HG03439 (cell line): Measurements from ENCODE around the gene ARHGAP15.

ENCODE experiments used
- ATAC-seq: cut with Tn5 transposase; IDR thresholded peaks from one replicate; pipeline ENCODE4 v1.9.1; 2021; ENCODE audit warnings: mild to moderate bottlenecking, moderate library complexity; ENCODE audit not compliant: unreplicated experiment

ARHGAP15 gene

DNA sequence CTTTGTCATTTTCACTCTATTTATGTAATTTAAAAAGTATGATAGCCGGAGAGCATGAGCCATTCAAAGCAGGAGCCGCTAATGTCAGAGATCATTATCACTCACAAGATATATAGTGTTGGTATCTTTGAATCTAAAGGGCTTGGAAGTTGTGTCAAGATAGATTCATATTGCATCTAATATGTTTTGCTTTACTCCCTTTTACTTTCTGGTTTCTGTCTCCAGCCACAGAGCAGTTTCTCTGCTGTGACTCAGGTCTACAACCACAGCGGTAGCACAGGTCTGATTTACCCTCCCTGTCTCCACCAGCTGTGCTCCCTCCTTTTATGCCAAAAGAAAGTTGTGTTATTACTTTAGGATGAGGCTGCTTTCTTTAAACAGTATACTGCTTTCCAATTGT is 424.0 kb downstream of the ARHGAP15 start:
- no peak for ATAC-seq

DNA sequence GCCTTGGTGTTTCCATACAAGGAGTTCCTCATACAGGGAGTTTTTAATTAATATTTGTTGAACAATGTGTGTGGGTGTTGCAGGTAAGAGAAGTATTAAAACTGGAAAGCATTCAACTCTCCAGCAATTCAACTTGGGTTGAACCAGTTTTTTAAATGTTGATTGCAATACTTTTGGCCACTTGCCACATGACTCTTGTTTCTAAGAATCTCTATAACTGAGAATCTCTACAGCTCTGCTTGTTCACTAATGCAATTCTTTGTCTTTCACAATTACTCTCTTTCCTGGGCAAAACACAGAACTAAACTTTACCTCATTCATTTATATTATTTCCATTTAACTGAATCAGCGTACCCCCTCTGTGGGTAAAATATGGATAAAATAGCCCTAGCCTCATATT is 429.4 kb downstream of the ARHGAP15 start:
- ATAC-seq = no peak

DNA sequence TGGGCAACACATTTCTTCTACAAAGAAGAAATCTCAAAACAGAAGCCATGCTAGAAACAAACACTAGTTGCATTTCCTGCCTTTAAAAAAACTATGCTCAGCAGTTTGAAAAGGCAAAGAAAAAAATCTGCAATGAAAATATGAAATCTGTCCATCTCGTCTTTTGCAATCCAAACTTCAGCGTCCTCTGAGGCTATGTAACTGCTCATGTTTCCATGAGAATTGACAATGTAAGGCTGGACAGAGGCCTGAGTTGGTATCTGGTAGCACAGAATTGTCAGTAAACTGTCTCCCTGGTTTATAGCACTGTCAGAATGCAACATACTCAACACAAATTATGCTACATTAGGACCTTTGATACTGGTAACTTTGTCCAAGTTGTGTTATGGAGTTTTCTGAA is 429.9 kb downstream of the ARHGAP15 start:
- no peak for ATAC-seq

DNA sequence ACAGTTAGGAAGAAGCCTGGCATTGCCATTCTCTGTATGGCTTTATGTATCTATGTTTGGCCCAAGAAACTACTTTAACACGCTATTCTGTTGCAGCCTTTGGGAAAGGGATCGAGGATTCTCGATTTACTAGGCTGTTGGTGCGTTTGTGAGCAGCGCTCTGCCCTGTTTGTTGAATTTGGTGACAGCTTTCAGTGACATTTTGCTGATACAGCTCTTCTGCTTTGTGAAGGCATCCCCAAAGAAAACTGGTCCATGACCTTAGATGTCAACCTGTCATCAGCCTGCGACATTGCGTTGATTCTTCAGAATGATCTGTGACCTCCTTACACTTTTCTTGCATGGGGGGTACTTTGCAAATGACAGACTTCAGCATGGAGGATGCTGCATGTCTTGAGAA is 431.5 kb downstream of the ARHGAP15 start:
- ATAC-seq = no peak

DNA sequence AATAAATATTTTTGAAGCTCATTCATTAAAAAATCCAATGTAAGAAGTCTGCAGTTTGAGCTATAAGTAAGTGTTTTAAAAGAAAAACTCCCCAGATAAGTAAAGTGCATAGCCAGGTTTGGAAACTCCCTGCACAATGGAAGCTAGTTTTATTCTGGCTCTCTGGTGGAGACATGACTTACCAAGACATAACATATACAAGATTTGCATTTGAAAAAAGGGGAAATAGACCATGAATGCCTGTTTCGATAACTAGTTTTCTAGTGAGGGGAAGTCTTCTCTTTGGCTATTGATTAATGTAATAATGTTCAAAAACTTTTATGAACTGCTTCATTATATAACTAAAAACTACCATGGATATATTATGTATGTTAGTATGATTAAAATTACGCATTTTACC is 435.2 kb downstream of the ARHGAP15 start:
- ATAC-seq = no peak

DNA sequence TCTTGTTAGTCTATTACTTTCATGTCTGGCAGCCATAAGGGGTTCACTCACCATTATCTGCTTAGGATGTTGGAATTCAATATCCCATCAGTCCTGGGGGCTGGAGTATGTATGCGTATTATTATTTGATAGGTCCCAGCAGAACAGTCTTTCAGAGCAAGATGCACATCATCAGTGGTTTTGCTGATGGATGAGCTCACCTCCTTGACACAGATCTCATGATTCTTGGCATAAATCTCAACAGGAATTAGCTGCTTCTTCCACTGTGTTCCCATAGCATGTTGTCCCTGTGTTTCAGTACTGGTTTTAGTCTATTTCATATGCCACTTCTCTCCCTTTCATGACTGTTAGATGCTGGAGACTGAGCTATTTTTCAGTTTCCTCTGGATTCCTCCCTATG is 442.5 kb downstream of the ARHGAP15 start:
- no peak for ATAC-seq

DNA sequence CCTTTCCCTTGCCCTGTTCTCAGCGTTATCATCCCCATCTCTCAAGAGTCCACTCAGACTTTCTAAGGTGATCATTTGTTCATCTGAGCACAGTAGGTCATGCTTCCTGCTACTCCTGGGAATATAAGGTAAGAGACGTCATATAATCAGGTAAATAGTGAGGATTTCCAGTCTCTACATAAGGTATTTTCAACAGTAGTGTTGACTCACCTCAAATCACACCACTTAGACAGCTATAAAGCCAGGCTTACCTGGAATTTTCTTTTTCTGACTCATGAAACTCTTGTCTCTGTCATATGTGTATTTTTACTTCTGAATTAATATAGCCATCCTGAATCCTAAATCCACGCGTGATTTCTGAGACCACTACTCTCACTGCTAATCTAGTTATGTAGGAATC is 443.2 kb downstream of the ARHGAP15 start:
- no peak for ATAC-seq

DNA sequence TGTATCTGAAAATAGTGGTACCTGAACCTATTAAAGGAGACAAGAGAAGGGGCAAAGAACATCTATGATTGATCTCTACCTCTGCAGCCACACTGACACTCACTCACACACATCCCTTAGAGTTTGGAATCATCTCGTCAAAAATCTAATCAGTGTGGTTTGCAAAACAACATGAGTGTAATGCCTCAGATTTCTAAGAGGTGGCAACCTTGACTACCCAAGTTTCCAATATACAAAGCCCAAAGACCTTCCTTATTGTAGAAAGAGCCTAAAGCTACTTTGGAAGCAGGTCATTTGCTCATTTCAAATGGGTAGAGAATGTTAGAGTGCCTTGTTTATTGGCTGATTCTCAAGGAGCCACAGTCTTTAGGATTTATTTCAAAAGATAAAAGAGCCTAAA is 444.9 kb downstream of the ARHGAP15 start:
- no peak for ATAC-seq

DNA sequence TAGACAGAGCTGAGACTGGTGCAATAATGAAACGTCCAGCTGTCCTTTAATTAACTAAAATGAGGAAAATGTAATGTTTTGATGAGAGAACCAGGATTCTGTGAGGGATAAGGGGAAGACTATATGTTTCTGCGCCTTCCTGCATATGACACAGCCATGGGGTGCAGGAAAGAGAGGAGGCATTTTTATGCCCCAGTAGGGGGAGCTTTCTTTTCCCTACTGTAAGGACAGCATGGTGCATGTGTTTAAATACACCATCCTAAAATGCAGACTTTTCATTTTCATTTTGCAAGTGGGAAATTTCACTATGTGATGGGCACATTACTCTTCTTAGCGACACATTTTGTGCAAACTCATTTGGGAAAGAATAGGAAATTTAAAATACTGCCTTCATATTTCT is 446.1 kb downstream of the ARHGAP15 start:
- no peak for ATAC-seq

DNA sequence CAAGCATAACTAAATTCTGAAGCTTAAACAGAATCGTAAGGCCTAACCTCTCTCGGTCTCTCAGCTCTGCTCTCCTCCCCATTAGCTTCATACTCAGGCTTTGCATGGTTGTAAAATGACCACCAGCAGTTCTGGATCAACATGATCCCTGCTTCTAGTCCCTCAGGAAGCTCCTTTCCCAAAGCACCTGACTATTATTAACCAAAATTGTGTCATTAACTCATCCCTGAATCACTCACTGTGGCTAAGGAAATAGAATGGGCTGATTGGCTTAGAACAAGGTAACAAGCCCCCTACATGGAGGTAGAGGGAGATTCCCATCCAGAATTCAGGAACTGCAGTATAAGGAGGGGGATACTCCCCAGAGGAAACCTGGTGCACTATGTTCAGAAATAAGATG is 448.3 kb downstream of the ARHGAP15 start:
- ATAC-seq = no peak

DNA sequence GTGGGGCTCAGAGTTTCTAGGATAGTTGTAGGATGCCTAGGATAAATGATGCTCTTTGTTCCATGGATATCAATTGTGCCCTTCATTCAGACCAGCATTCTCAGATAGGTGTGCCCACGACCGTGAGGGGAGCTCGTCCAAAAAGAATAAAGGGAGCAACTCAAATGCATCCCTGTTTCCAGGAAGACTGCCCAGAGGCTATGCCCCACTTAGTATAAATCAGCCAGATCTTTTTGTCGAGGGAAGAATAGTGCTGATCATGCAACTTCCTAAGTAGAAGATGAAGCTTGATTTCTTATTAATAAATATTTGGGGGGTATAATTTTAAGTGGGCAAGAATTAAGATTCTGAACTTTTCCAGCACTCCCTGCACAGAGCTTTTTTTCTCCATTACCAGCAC is 450.2 kb downstream of the ARHGAP15 start:
- ATAC-seq = no peak

DNA sequence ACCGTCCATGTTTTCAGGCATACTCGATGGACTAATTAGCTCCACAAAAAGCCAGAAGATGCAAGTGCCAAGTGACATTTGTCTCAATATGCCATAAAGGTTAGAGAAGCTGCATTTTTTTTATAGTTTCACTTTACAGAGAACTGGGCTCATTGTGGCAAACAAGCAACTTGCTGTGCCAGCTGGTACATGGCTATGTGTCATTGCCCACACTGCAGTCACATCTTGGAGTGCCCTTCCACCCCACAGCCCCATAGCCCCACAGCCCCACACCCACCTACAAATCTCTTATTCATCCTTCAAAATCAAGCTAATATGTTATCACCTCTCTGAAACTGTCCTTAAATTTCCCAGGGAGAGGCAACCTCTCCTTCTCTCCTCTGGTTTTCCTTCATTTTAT is 451.9 kb downstream of the ARHGAP15 start:
- ATAC-seq = no peak

DNA sequence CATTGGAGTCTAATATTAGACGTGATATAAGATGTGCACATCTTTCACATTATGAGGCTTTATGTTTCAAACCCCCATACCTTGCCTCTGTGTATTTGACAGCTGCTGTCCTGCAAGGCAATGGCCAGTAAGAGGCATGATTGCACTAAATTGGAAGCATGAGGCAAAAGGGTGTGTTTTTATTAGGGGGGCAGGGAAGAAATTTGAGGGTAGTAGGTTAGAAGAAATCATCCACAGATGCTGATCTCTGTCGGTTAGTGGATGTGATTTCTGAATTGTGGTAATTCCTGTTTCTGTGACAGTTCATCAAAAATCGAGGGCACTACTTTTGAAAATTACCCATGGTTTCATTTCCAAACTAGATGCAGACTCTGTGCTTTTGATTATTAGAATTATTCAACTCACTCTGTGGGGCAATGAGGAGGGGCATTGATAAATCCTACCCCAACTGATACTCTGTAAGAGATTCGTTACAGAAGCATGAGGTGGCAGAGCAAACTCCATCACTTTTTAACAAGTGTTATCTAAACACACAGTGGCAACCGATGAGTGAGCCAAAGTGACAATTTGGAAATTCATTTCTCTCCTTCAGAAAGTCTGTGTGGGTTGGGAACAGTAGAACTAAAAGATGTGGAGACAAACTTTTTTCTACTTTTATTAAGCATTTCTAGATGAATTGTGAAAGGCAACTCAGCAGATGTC is 453.0 kb downstream of the ARHGAP15 start:
- ATAC-seq = no peak

DNA sequence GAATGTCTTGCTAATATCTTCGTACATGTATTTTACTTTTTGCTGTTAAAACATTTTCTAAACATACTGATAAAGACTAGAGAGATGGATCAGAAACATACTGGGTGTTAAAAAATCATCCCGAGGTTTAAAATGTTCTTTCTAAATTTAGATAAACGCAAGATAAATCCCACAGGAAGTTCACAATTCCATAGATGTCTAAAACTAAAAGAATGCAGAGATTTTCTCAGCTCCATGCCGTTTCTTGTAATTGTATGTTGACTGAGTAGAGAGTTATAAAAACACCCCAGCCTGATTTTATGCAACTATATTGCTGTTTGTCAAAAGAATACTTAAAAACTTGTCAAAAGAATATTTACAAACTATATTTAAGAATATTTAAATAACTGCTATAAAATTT is 455.7 kb downstream of the ARHGAP15 start:
- no peak for ATAC-seq

DNA sequence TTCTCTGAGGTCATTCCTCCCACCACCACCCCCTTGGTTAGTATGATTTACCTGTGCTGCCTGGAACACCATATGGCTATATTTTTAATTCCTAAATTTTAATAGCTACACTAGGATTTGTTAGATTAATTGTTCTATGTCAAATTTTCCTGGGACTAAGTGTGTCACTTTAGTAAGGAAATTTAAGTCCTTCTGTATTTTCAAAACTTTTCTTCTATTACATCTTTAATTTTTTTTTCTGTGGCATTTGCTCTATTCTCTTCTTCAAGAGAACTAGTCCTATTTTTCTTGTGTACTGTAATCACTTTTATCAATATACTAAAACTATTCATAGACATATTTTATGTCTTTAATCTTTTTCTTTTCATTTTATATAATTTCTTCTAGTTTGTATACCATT is 456.9 kb downstream of the ARHGAP15 start:
- no peak for ATAC-seq

DNA sequence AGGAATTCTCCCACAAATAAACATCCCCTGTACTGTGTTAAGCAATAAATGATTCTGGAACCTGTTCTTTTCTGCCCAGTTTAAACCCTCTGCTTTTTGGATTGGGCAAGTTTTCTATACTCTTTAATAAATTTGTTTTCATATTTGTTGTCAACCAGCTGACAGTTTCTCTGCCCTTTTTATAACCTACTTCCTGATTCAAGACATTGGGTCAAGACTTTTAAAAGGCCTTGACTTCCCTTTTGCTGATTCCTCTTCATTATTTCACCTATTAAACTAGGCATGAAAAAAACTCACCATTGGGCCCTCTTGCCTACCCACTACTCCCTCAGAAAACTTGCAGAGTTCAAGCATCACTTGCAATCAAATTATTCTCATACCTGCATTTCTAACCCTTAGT is 459.5 kb downstream of the ARHGAP15 start:
- ATAC-seq = no peak

DNA sequence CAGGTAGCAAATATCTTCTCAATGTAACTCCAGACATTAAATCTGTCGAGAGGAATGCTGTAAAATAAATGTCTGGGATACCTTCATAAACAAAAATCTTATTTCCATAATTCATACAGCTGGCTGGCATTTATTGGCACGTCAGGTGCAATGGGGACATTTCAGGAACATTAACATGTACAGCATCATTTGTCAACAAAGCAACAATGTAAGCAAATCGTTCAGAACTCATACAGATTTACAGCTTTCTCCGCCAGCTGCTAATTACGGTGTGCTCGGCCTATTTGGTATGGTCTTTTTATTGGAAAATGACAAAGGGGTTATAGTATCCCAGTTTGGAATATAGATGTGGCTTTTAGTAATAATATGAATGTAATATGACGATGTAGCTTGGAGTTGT is 464.9 kb downstream of the ARHGAP15 start:
- no peak for ATAC-seq

DNA sequence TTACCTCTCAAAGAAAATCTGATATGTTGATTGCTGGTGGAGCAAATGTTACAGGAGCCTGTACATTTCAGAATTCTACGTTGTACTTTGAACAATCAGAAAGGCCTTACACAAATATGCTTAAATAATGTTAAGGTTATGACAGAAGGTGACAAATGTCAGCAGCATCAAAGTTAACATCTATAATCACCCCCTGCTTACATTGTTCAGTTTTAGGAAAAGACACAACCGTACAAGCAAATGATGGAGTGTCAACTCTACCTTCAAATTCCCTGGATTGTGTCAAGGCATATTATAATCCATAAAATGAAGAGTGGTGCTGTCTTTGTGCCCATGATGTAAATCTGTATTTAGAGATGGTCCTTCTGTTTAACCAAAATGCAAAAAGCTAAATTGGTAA is 465.5 kb downstream of the ARHGAP15 start:
- ATAC-seq = no peak

DNA sequence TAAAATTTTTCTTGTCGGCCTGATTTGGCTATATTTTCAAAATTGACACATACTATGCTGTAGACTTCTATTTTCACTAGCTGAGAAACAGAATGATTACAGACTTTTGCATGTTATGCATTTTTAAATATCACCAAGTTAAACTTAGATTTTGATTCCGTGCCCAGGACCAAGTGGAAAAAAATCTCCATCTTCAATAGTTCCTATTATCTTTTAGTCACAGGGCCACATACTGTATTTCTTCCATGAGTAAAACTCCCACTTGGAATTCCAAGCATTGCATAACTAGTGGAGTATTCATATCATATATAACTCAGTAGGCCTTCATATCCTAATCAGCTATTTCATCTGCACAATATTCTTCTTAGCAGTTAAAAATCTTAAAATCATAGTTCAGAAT is 470.9 kb downstream of the ARHGAP15 start:
- no peak for ATAC-seq

DNA sequence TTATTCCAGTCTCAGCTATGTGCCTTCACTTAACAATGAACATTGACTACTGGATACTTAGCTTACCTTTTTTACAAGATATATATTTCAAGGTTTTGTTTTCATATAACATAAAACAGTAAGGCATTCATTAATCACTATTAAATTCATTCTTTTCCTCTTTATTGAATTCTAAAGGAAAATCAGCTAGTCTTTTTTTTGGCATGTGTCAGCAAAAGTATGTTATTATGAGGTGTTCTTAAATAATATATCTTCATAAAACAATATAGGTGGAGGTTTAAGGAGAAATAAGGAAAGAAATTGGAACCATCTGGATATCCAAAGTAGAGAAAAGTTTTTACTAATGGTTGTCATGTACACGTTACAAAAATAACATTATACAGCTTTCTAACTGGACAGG is 472.6 kb downstream of the ARHGAP15 start:
- ATAC-seq = no peak

DNA sequence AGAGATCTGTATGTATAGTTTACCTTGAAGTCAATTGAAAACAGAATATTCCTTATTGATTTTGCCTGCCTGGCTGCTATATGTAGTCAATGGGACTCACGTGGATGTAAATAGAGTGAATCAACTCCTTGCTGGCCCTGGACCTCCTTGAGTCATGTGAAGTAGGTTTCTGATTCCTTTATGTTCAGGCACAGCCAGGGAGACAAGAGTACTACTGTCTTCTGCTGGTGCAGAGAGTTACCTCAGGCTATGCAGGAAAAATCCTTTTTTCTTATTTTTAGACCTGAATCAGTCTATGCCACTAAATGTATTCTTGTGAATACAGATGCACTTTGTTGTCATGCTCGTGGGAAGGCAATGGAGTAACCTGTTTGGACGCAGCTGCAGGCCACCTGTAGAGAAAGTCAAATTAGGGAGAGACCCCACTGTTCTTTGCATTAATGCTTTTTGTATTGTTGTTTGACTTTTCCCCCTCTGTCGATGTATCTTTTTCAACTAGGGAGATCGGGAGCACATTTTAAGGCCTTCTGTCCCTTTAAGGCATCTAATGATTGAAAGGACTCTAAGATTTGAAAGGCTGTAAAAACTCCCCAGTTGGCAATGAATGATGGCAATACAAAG is 473.9 kb downstream of the ARHGAP15 start:
- ATAC-seq = no peak

DNA sequence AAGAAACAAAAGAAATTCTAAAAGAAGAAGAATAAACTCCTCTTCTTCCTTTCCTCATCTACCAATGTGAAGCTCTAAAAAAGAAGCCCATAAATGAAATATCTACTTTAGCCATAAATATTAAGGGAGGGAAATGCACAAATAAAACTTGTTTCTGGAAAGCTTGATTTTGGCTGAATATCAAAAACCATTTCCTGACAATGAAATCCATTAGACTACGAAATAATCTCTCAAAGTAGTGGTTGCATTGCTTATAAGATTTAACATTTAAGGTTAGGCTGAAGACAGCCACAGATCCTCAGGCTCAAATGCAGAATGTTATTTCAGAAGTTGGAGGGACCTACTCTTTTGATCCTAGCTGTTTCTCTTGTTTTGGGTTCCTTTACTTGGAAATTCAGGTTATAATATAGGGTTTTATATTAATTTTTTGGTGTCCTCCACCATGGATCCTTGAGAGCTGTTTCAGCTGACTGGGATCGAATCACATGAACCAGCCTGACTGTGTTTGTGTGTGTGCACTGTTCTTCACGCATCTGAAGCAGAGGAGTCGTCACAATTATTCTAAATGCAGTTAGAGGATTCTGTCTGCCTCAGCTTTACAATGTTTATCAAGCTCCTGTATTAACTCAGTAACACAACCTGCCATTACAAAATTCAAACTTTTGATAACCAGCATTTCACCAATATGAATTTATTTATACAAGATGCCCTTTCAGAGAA is 474.8 kb downstream of the ARHGAP15 start:
- ATAC-seq = no peak
